GM13976 (cell line): ENCODE results near the gene PRAC2.

Experiments
- DNase-seq: peaks from one replicate; pipeline ENCODE4 v3.0.0; 2012; ENCODE audit warnings: low spot score
- CTCF ChIP-seq: IDR thresholded peaks from 2 replicates; pipeline ENCODE4 v1.5.1; 2012; ENCODE audit warnings: borderline replicate concordance, mild to moderate bottlenecking; ENCODE audit not compliant: insufficient read depth; ENCODE audit errors: extremely low read depth, missing control alignments, control extremely low read depth
- in situ Hi-C: fragments of 300-500 bp; cut with MboI; formaldehyde crosslinking; loops from one replicate; pipeline ENCODE4 v1.12.0; 2022; ENCODE audit warnings: low sequenced_read_pairs, mixed read lengths, inconsistent platforms; ENCODE audit not compliant: unreplicated experiment

The PRAC2 gene

DNA sequence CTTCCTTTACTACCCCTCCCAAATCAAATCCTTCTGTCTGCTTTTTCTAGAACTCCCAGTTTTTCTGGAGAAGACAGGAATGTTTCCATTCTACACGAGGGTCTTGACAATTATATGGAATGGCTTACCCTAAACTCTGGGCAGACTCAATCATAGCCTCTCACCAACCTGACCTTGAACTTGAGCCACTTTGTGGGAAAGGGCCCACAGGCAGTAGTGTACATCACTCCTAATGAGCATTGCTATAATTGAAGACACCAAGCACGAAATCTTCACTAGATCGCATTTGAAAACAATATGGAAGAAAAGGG is 7.2 kb downstream of the PRAC2 start:
- TF ChIP-seq CTCF: no peak
- in situ Hi-C loops: no loop called here
- DNase-seq: no peak

DNA sequence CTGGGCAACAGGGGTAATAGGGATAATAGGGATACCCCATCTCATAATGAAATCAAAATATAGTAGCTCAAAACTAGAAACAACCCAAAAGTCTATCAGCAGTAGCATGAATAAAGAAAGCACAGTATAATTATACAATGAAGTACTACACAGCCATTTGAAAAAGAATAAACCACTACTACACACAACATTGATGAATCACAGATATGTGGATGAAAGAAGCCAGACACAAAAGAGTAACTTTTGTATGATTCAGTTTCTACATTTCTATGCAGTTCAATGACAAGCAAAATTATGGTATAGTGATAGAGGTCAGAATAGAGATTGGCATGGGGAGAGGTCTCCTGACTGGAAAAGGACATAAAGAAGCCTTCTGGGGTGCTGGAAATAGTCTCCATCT is 8.4 kb downstream of the PRAC2 start:
- DNase-seq: no peak
- in situ Hi-C loops: no loop called here
- TF ChIP-seq CTCF: no peak

DNA sequence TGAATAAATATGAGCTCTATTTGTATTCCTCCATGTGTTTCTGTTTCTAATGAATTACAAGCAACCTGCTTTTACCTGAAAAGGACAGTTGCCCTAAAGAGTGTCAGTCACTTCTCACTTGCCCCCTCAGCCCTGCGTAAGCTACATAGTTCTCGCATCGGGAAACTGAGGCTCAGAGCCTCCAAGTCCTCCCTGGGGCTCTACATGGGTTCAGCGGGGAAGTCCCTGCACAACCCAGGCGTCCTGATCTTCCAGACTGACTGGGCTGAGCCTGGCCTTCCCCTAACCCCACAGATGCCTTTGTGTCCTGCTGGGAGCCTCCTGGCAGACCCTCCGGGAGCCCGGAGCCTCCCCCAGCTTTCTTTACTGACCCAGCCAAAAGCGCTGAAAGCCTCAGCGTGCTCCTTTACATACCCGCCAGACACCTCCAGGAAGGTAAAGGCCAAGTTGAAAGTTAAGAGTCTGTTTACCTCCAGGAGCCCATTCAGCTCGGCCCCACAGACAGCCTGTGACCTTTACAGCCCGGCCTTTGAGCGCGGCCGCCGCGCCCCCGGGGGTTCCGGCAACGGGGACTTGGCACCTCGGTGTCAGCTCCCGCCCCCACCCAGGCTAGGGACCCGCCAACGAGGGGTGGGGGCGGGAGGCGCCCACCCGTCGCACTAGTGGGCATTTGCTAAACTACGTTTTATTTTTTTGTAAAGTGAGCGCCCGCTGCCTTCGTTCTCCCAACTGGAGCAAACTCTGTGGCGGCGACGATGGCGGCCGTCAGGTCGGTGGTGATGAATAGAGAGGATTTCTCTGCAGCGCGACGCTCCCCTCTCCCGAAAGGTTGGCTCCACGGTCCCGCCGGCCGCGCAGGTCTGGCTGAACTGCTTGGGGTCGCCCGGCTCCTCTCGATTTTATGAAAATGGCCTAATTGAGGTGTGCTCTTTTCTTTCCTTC is 10.0 kb downstream of the PRAC2 start:
- in situ Hi-C loops: no loop called here
- TF ChIP-seq CTCF: no peak
- no peak for DNase-seq

GRCh38 chr17:48733632-48734328 is 10.8 kb downstream of the PRAC2 start:
- no peak for DNase-seq
- in situ Hi-C loops: no loop called here
- no peak for TF ChIP-seq CTCF

DNA sequence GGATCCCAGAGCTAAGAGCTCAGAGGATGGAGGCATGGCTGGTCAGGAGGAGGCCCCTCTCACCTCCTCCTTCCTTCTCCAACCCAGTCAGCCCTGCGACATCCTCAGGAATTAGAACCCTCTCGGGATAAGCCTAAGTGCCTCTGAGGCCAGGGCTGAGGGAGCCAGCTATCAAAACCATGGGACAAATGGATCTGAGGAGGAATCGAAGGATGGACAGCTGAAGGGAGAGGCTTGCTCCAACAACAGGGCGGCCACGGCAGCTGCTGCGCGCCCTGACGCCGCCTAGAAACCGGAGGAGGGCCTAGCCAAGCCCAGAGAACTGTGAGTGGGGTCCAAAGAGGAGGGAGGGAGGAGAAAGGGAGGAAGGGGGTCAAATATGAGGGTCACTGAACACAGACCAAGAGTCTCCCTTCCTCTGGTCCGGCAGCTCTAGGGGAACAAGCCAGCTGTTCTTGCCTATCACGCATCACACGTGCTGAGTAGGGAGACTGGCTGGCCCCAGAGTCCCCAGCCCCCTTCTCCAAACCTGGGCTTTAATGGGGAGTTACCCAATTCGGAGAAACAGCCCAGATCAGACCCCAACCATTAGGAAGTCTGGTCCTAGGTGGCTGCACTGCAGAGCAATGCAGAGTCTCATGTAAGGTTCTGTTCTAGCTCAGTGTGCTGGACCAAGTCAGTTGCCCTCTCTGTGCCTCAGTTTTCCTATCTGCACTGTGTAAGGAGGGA is 11.5 kb downstream of the PRAC2 start:
- TF ChIP-seq CTCF: no peak
- no peak for DNase-seq
- in situ Hi-C loops: no loop called here

DNA sequence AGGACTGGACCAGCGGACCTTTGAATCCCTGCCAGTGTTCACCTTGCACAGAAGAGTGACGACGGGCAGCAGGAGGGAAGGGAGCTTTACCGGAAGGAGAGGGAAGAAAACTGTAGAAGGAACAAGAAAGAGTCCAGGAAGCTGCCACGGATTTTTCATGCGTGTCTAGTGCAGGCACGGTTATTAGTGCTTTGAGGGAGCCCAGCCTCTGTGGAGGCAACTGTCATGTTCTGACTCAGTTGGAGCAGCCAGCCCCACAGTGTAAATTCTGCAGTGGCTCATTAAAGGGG is 12.0 kb downstream of the PRAC2 start:
- TF ChIP-seq CTCF: no peak
- in situ Hi-C loops: no loop called here
- no peak for DNase-seq
